HCEC 1CT (cell line): Measurements from ENCODE around the gene DNAH6.
"Not testable (repeated sequence)": the region's sequence is repeated elsewhere in the genome, so short reads cannot be mapped to it uniquely, and the experiment has no call there.

Experiments used
- DNase-seq: peaks from one replicate; pipeline ENCODE4 v3.0.0-alpha.2; 2017

Gene DNAH6

GRCh38 chr2:84768840-84769239 lies 252.5 kb downstream of the DNAH6 start:
- no peak for DNase-seq

GRCh38 chr2:84770280-84770679 lies 254.0 kb downstream of the DNAH6 start:
- DNase-seq = no peak

DNA sequence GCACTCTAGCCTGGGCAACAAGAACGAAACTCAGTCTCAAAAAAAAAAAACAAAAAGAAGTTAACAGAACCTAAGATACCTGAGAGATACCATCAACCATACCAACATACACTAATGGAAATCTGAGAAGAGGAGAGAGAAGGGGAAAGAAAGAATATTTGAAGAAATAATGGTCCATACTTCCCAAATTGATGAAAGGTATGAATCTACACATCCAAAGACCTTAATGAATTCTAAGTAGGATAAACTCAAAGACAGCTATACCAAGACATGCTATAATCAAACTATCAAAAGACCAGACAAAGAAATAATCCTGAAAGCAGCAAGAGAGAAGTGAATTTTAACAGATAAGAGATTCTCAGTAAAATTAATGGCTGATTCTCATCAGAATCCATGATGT lies 255.0 kb downstream of the DNAH6 start:
- no peak for DNase-seq

DNA sequence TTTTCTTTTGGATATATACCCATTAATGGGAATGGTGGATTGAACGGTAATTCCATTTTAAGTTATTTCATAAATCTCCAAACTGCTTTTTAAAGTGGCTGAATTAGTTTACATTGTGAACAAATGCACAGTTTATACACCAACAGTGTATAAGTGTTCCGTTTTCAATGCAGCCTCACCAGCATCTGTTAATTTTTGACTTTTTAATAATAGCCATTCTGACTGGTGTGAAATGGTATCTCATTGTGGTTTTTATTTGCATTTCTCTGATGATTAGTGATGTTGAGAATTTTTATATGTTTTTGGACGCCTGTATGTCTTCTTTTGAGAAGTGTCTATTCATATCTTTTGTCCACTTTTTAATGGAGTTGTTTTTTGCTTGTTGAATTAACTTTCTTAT lies 257.3 kb downstream of the DNAH6 start:
- not testable (repeated sequence) for DNase-seq

DNA sequence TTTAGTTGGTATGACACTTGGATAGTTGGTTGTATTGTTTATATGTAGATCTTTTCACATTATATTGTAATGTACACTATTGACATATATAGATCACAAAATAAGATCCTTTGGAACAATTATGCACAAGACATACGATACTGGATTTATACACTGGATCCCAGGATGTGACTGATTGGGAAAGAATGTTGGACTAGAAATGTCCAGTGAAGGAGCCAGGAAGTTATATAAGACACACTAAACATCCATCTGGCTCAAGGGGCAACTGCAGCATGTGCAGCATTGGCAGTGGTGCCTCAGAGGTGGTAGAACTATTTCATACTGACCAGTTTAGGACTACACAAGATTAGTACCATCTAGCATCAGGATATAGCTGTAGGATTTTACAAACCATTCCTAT lies 259.7 kb downstream of the DNAH6 start:
- DNase-seq = peak; percentile 72

- DNase-seq = no peak
Measured at GRCh38 chr2:84778911-84779690, 262.8 kb downstream of the DNAH6 start.

DNA sequence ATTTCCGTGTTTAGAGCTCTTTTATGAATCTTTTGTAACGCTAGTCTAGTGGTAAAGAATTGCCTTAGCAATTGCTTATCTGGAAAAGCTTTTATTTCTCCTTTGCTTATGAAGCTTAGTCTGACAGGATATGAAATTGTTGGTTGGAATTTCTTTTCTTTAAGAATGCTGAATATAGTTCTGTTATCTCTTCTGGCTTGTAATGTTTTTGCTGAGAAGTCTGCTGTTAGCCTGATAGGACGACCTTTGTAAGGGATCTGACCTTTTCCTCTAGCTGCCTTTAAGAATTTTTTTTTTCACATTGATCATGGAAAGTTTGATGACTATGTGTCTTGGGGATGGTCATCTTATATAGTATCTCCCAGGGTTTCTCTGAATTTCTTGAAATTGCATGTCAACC lies 263.5 kb downstream of the DNAH6 start:
- no peak for DNase-seq

- peak; percentile 29 for DNase-seq
Measured at GRCh38 chr2:84781942-84782716, 265.8 kb downstream of the DNAH6 start.

- no peak for DNase-seq
Measured at GRCh38 chr2:84782717-84783442, 266.6 kb downstream of the DNAH6 start.

DNA sequence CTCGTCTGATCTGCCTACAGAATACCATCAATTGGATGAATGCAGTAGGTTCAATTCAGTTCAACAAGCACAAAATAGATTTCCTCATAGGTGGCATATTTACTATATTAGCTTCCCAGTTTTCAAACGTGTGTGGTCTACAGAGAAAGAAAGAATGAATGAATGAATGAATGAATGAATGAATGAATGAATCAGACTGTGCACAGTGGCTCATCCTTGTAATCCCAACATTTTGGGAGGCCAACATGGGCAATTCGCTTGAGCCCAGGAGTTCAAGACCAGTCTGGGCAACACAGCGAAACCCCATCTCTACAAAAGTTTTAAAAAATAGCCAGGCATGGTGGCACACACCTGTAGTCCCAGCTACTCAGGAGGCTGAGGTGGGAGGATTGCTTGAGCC lies 269.7 kb downstream of the DNAH6 start:
- no peak for DNase-seq

DNA sequence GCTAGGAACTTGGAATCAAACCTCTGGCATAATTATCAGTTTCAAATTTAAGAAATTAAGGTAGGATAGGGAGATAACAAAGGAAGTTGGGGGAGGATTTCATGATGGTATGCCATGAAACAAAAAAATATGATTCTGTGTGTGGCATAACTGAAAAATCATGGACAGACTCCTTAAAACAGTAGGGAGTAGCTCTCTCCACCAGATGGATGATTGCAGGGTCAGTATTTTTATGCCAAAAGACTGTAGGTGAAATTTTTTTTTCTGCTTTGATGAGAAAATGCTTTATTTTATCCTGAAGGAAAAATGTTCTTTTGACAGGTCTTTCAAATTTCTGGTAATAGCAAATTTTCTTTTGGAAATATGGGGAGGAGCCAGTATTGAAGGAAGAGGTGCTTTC lies 270.3 kb downstream of the DNAH6 start:
- DNase-seq = no peak

GRCh38 chr2:84788027-84788426 lies 271.7 kb downstream of the DNAH6 start:
- no peak for DNase-seq

GRCh38 chr2:84788498-84788897 lies 272.2 kb downstream of the DNAH6 start:
- DNase-seq = no peak

DNA sequence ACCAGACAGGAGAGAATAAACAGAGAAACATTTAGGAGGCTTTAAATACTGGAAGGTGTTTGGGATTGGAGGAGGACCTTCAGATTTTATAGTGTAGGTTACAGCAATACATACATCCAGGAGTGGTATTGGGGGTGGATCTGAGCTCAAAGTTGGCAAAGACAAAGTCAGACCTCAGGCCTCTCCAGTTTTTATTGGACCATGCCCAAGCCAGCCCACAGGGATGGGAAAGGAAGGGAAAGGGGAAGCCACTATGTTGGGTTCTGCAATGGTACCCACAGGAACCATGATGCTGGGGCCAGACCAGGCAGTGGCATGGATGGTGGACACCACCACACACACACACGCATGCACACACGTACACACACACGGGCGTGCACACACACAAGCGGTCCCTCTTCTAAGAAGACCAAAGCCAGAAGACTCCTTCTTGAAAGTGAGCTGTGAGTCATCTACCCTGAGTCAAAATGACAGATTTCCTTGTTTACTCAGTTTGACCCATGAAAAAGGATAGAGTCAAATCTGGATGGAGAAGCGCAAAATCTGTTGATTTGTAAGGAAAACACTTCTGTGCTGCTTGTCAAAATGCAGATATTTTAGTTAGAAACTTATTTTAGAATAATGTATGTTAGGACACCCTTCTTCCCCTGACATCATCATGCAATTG lies 276.7 kb downstream of the DNAH6 start:
- DNase-seq = peak; percentile 39

- DNase-seq = no peak
Measured at GRCh38 chr2:84793641-84794040, 277.3 kb downstream of the DNAH6 start.

DNA sequence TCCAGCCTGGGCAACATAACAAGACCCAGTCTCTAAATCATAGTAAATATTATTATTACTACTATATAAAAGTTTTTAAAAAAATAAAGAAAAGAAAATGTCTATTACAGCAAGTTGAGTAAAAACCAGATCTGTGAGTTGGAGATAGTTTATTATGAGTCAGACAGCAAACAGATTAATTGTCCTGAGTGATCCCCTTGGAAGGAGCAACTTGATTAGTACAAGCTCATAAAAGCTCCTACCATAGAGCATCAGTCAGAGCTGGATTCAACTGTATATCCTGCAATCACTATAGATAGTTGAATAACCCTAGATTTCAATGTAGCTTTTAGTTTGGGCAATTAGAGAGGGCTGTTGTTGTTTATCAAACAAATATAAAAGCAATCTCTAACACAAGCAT lies 280.5 kb downstream of the DNAH6 start:
- DNase-seq = no peak

- no peak for DNase-seq
Measured at GRCh38 chr2:84797271-84797670, 281.0 kb downstream of the DNAH6 start.

GRCh38 chr2:84799772-84800171 lies 283.5 kb downstream of the DNAH6 start:
- DNase-seq = no peak

GRCh38 chr2:84800194-84800805 lies 284.0 kb downstream of the DNAH6 start:
- DNase-seq = no peak

- DNase-seq = no peak
Measured at GRCh38 chr2:84801811-84802210, 285.5 kb downstream of the DNAH6 start.

GRCh38 chr2:84805250-84805958 lies 289.1 kb downstream of the DNAH6 start:
- peak; percentile 72 for DNase-seq

DNA sequence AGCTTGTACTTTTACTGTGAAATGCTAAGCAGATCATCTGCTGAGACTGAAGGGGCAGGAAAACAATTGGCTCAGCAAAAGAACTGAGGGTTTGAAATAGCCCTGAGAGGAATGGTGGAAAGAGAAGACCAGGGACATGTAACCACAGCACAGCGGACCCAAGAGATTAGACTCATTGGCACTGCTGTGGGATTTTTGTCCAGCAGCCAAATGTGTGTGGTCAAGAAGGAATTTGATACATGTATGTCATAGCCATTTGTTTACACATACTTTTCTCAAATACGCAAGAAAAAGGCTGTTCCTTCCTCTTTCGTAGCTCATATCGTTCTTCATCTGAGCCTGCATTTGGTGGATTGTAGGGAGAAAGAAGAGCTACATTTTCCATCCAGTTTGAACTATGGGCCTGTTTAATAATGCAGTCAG lies 290.8 kb downstream of the DNAH6 start:
- peak; percentile 95 for DNase-seq
